GM12878 (cell line): ENCODE data around the gene LIMS1. TPM values are rescaled to one million over a fixed set of nuclear protein-coding genes. Genes with fewer than 3 reads are reported as not detected.

Experiments
- ATAC-seq: fragments of 200-7000 bp; cut with Tn5 transposase; 3 replicates; pipeline ENCODE4 v1.9.1; 2020; ENCODE audit warnings: mild to moderate bottlenecking, moderate library complexity
- BruUV-seq: library from RNA; stranded (reverse); fragments of 400-500 nt; replicated peaks from 2 replicates; lab custom pipeline; 2021; lab: Mats Ljungman, UMichigan
- CTCF ChIA-PET: fragments of 300-600 bp; sonication (Branson Sonifier 250); formaldehyde crosslinking; extraction: SDS; loops from one replicate; lab custom pipeline; 2021; ENCODE audit warnings: inconsistent platforms; lab: Yijun Ruan, JAX
- POLR2A ChIA-PET: fragments of 350-600 bp; formaldehyde crosslinking; extraction: SDS; loops from one replicate; lab custom pipeline; 2021; ENCODE audit warnings: inconsistent platforms; lab: Charles Lee
- RAD21 ChIA-PET: fragments of 300-600 bp; sonication (Branson Sonifier 250); formaldehyde crosslinking; loops from one replicate; lab custom pipeline; 2023; ENCODE audit warnings: antibody characterized with exemption; ENCODE audit not compliant: unreplicated experiment; lab: Charles Lee
- SMC1A ChIA-PET: fragments of 300-600 bp; sonication (Branson Sonifier 250); formaldehyde crosslinking; loops from one replicate; lab custom pipeline; 2023; ENCODE audit not compliant: unreplicated experiment, uncharacterized antibody; lab: Charles Lee
- DNase-seq: peaks from one replicate; pipeline ENCODE4 v3.0.0-alpha.2; 2011; ENCODE audit warnings: low read depth, low spot score
- FAIRE-seq: peaks from 3 replicates; lab custom pipeline; 2011; peaks lifted over from hg19 to GRCh38; lab: Jason Lieb, UNC
- H2AFZ ChIP-seq: 2 replicates; pipeline ENCODE4 v1.6.0; 2011; ENCODE audit warnings: low read depth, low read length, control low read depth; ENCODE audit not compliant: control insufficient read depth
- H3K27ac ChIP-seq: 2 replicates; pipeline ENCODE4 v1.5.1; 2011; ENCODE audit warnings: control low read depth; ENCODE audit not compliant: control insufficient read depth, insufficient read depth
- H3K27me3 ChIP-seq, 2 experiments: replicated peaks in 1 of 2; 2 replicates each; pipeline versions ENCODE4 v1.6.0 to v1.6.1; 2011; ENCODE audit warnings: low read length in 1 of 2; ENCODE audit not compliant: control insufficient read depth in 2 of 2, insufficient read depth in 2 of 2
- H3K36me3 ChIP-seq, 2 experiments: 2 replicates each; pipeline ENCODE4 v1.5.1; 2011; ENCODE audit warnings: low read length in 1 of 2; ENCODE audit not compliant: control insufficient read depth in 2 of 2, insufficient read depth in 2 of 2
- H3K4me1 ChIP-seq: 2 replicates; pipeline ENCODE4 v1.6.1; 2011; ENCODE audit warnings: mild to moderate bottlenecking, low read length, moderate library complexity, mixed read lengths; ENCODE audit not compliant: control insufficient read depth, insufficient read depth
- H3K4me2 ChIP-seq: 2 replicates; pipeline ENCODE4 v1.6.0; 2011; ENCODE audit warnings: control low read depth; ENCODE audit not compliant: control insufficient read depth, insufficient read depth
- H3K4me3 ChIP-seq: fragments of 200-600 bp; sonication (generic); 2 replicates; pipeline ENCODE4 v1.5.1; 2016
- H3K79me2 ChIP-seq: 2 replicates; pipeline ENCODE4 v1.6.0; 2011; ENCODE audit warnings: low read length; ENCODE audit not compliant: control insufficient read depth, insufficient read depth
- H3K9ac ChIP-seq: 2 replicates; pipeline ENCODE4 v1.8.0; 2011; ENCODE audit warnings: low read length, control low read depth, mixed read lengths; ENCODE audit not compliant: control insufficient read depth, insufficient read depth
- H3K9me3 ChIP-seq: replicated peaks from 3 replicates; pipeline ENCODE4 v1.5.1; 2011; ENCODE audit warnings: mild to moderate bottlenecking, low read length; ENCODE audit not compliant: control insufficient read depth, insufficient read depth
- H4K20me1 ChIP-seq: 2 replicates; pipeline ENCODE4 v1.6.0; 2011; ENCODE audit not compliant: control insufficient read depth, insufficient read depth
- ATF2 ChIP-seq: IDR thresholded peaks from 2 replicates; pipeline ENCODE4 v1.6.1; 2012; ENCODE audit warnings: low read length, inconsistent platforms
- BCL3 ChIP-seq: IDR thresholded peaks from 2 replicates; pipeline ENCODE4 v1.6.1; 2011; ENCODE audit warnings: borderline replicate concordance, low read depth, mild to moderate bottlenecking, moderate library complexity, low read length; ENCODE audit not compliant: insufficient read depth, poor library complexity, severe bottlenecking
- CBX5 ChIP-seq: sonication (generic); IDR thresholded peaks from 2 replicates; pipeline ENCODE4 v1.6.1; 2016; ENCODE audit warnings: low read depth, moderate library complexity, mild to moderate bottlenecking, inconsistent platforms
- CREB1 ChIP-seq: IDR thresholded peaks from 2 replicates; pipeline ENCODE4 v1.6.1; 2012; ENCODE audit warnings: low read depth, mild to moderate bottlenecking, inconsistent platforms
- CREM ChIP-seq: IDR thresholded peaks from 2 replicates; pipeline ENCODE4 v1.6.1; 2014; ENCODE audit warnings: antibody characterized with exemption, low read depth
- EED ChIP-seq: sonication (generic); IDR thresholded peaks from 2 replicates; pipeline ENCODE4 v1.6.1; 2016; ENCODE audit warnings: antibody characterized with exemption, low read depth
- FOXM1 ChIP-seq: IDR thresholded peaks from 2 replicates; pipeline ENCODE4 v1.6.1; 2012; ENCODE audit warnings: low read depth, mild to moderate bottlenecking, inconsistent platforms, low read length, moderate library complexity
- MEF2A ChIP-seq: IDR thresholded peaks from 2 replicates; pipeline ENCODE4 v1.6.1; 2011; ENCODE audit warnings: low read depth, mild to moderate bottlenecking, low read length, moderate library complexity; ENCODE audit not compliant: insufficient read depth
- NBN ChIP-seq: fragments of 450-650 bp; IDR thresholded peaks from 2 replicates; pipeline ENCODE4 v1.6.1; 2016
- NFIC ChIP-seq: IDR thresholded peaks from 2 replicates; pipeline ENCODE4 v1.6.1; 2012; ENCODE audit warnings: low read depth, mild to moderate bottlenecking, inconsistent platforms, low read length, moderate library complexity
- NFXL1 ChIP-seq: fragments of 450-650 bp; IDR thresholded peaks from 2 replicates; pipeline ENCODE4 v1.6.1; 2017; ENCODE audit warnings: antibody characterized with exemption, mild to moderate bottlenecking, borderline replicate concordance
- PKNOX1 ChIP-seq: fragments of 450-650 bp; IDR thresholded peaks from 2 replicates; pipeline ENCODE4 v1.6.1; 2016; ENCODE audit warnings: mild to moderate bottlenecking
- PML ChIP-seq: IDR thresholded peaks from 2 replicates; pipeline ENCODE4 v1.6.1; 2012; ENCODE audit warnings: low read length, inconsistent platforms
- RUNX3 ChIP-seq: IDR thresholded peaks from 2 replicates; pipeline ENCODE4 v1.6.1; 2012; ENCODE audit warnings: low read length, inconsistent platforms
- SMAD1 ChIP-seq: fragments of 450-650 bp; IDR thresholded peaks from 2 replicates; pipeline ENCODE4 v1.6.1; 2018; ENCODE audit warnings: mild to moderate bottlenecking, low read depth; ENCODE audit not compliant: partially characterized antibody
- SPI1 ChIP-seq: IDR thresholded peaks from 2 replicates; pipeline ENCODE4 v1.6.1; 2011; ENCODE audit warnings: low read depth, mild to moderate bottlenecking, low read length, moderate library complexity, borderline replicate concordance; ENCODE audit not compliant: insufficient read depth
- ZBTB11 ChIP-seq: fragments of 450-650 bp; formaldehyde crosslinking; IDR thresholded peaks from 2 replicates; pipeline ENCODE4 v1.5.0; 2022; ENCODE audit warnings: mild to moderate bottlenecking, missing genetic modification characterization
- WGBS: methylation state at CpG from one replicate; pipeline ENCODE4 v1.1.6; 2016; ENCODE audit warnings: low lambda C conversion rate; ENCODE audit not compliant: insufficient replicate concordance, insufficient coverage; ENCODE audit errors: missing lambda C conversion rate; 5-methylcytosine and 5-hydroxymethylcytosine counted together
- in situ Hi-C: fragments of 300-500 bp; cut with MboI; formaldehyde crosslinking; loops from 9 replicates; pipeline ENCODE4 v1.14.3; 2018; ENCODE audit warnings: mixed read lengths
- intact Hi-C: fragments of 100-400 bp; cut with micrococcal nuclease; formaldehyde crosslinking; loops from one replicate; pipeline ENCODE4 v1.14.2; 2022; ENCODE audit not compliant: unreplicated experiment
- polyA plus RNA-seq, 11 experiments: library from polyadenylated mRNA; depleted of rRNA in 4 of 11; unstranded in 6 of 11; stranded (reverse) in 5 of 11; fragments of >200 nt; fragmentation: Nextera tagmentation in 4 of 11; fragmentation: Illumina TruSeq in 1 of 11; extraction: Ambion mirVana in 4 of 11; extraction: Trizol in 1 of 11; gene quantifications; 1 replicate in 1 of 11; 2 replicates in 10 of 11; pipeline versions ENCODE4 v1.2.1 to v1.2.3, GENCODE V29; 2011 to 2016; ENCODE audit warnings: inconsistent platforms in 2 of 11, missing spikeins in 2 of 11, low read depth in 1 of 11
- total RNA-seq, 4 experiments: library from RNA; depleted of rRNA in 3 of 4; stranded (reverse); fragments of >200 nt in 3 of 4; fragmentation: Illumina TruSeq in 1 of 4; extraction: Trizol in 1 of 4; gene quantifications; 2 replicates each; pipeline versions ENCODE4 v1.2.1 to v1.2.3, GENCODE V29; 2013 to 2021

The LIMS1 gene
- total and polyA plus RNA-seq, 10 of the 15 experiments (the other 5 are each of a cell fraction or from before 2014, with no cell fraction given): 15.7 to 98.1 (median 43.9) TPM

GRCh38 chr2:108591163-108591562 lies 56.9 kb downstream of the LIMS1 start:
- Histone ChIP-seq H3K4me1 (peaks cover 43% of the 10 kb centered on the region), H3K9ac (no peak overlapping the region), H3K4me3 (no peak overlapping the region), H3K9me3 (no peaks in the 10 kb centered on the region), H3K79me2 (peaks cover 2% of the 10 kb centered on the region), H2AFZ (no peak overlapping the region), H3K27ac (no peak overlapping the region), H3K27me3 (no peaks in the 10 kb centered on the region), H3K36me3 (no peaks in the 10 kb centered on the region), H4K20me1 (peaks cover 3% of the 10 kb centered on the region; the same call in 1 of the 2 replicates), H3K4me2 (no peak overlapping the region)
- ATAC-seq (no peak), FAIRE-seq (no peak), DNase-seq (no peak)
- ChIA-PET SMC1A (interaction anchor here (0.6 to 1.2 kb wide), 2 partner anchors 273 to 628 kb away, joined by 3 read pairs; no protein-coding TSS in a partner anchor), CTCF (no interaction called here), RAD21 (interaction anchor here (1.2 kb wide), 2 partner anchors 38 to 45 kb away, joined by 3 read pairs; no protein-coding TSS in a partner anchor), POLR2A (no interaction called here)
- in situ Hi-C loops (loop anchor here (25.0 kb wide), 1 partner anchor 379 kb away; no protein-coding TSS in a partner anchor), intact Hi-C loops (no loop called here)
- WGBS: 59% methylated on average over 6 of the region's 6 CpGs
- BruUV-seq: no TSS peak
- TF ChIP-seq CBX5: no peak
- peak; percentile 61; the same call in 1 of the 2 replicates for TF ChIP-seq ATF2
- TF ChIP-seq NBN: no peak
- peak; percentile 50 for TF ChIP-seq CREB1
- peak; percentile 44; the same call in 1 of the 2 replicates for TF ChIP-seq CREM
- peak; percentile 54 for TF ChIP-seq PKNOX1
- 0 out of 2 replicates have a peak, but pooled peaks have one; percentile 29 for TF ChIP-seq MEF2A
- peak; percentile 72 for TF ChIP-seq RUNX3
- TF ChIP-seq BCL3: peak; percentile 42
- TF ChIP-seq EED: peak; percentile 59; the same call in 1 of the 2 replicates
- TF ChIP-seq FOXM1: 0 out of 2 replicates have a peak, but pooled peaks have one; percentile 47
- 0 out of 2 replicates have a peak, but pooled peaks have one; percentile 43 for TF ChIP-seq PML
- peak; percentile 86 for TF ChIP-seq SPI1
- TF ChIP-seq ZBTB11 (CRISPR knock-in tag): no peak
- TF ChIP-seq SMAD1: no peak
- no peak for TF ChIP-seq NFXL1
- TF ChIP-seq NFIC: peak; percentile 57; the same call in 1 of the 2 replicates
